ENCODE results near the gene PTCD2.

PTCD2 gene

DNA sequence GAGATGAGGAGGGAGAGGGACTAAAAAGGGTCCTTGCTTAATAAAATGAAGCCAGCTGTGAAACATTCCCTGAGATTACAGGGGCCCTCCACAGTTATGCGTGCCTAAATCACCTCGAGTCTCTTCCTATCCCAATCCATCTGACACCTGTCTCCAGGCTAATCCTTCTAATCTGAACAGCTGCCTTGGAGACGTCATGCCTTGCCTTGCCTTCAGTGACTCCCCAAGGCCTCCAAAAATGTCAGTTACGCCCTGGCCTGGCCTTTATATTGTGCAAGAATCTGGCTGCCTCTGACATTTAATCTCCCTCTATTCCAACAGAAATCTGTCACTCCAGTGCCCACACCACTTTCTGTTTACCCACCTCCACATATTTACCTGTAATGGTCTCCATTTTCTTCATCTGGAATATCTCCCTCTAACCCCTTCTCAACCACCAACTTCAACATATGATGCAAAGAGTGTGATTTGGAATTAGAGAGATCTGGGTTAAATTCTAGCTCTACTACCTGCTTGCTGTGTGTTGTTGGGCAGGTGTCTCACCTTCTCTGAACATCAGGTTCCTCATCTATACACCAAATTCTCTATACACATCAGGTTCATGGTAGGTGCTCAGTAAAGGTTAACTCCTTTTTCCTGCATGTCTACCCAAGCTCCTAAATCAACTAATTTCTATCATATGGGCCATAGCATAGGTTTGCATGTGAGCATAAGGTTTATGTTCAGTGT lies 57.9 kb downstream of the PTCD2 start:
- Histone ChIP-seq H2BK5ac (ENCODE audit: low read depth, low read length, poor library complexity) (no peak overlapping the region), H2AK5ac (ENCODE audit: low read length) (no peak overlapping the region), H3K14ac (ENCODE audit: low read length) (no peak overlapping the region), H2BK120ac (ENCODE audit: insufficient read depth, low read length, poor library complexity) (no peak overlapping the region), H3K4me3 (ENCODE audit: low read depth, low read length) (no peak overlapping the region), H3K9ac (ENCODE audit: low read length) (no peak overlapping the region), H3K4ac (ENCODE audit: low read depth, low read length) (no peak overlapping the region), H3K79me2 (ENCODE audit: control insufficient read depth, insufficient read depth, low read length, poor library complexity) (no peaks in the 10 kb centered on the region), H3K36me3 (ENCODE audit: control insufficient read depth in 1 of 2, insufficient read depth in 2 of 2, low read length in 2 of 2) (no peaks in the 10 kb centered on the region), H4K91ac (ENCODE audit: low read depth, low read length) (no peak overlapping the region), H3K9me3 (ENCODE audit: insufficient read depth, low read depth, low read length) (peaks cover 2% of the 10 kb centered on the region), H2BK12ac (ENCODE audit: low read length) (no peak overlapping the region), H3K4me2 (ENCODE audit: low read length) (no peak overlapping the region), H3K27ac (ENCODE audit: low read depth, low read length) (no peak overlapping the region), H3K23ac (ENCODE audit: low read length) (no peak overlapping the region), H3K79me1 (ENCODE audit: low read length) (no peaks in the 10 kb centered on the region), H3K18ac (ENCODE audit: low read length) (no peak overlapping the region), H3K27me3 (ENCODE audit: insufficient read depth, low read length) (no peaks in the 10 kb centered on the region), H4K8ac (ENCODE audit: low read depth, low read length) (no peak overlapping the region), H4K12ac (ENCODE audit: low read depth, low read length) (no peak overlapping the region), H3K4me1 (ENCODE audit: control insufficient read depth in 1 of 2, insufficient read depth in 2 of 2, low read length in 2 of 2) (peaks cover 0 to 5% of the 10 kb centered on the region in 2 experiments), H2AFZ (ENCODE audit: insufficient read depth, low read length, poor library complexity) (no peak overlapping the region)
- WGBS (ENCODE audit: extremely low coverage, insufficient coverage, insufficient read length) = no CpG with 5 or more reads among the region's 4 CpGs
- peak in 1 of 2 donors; percentile 5 for DNase-seq

DNA sequence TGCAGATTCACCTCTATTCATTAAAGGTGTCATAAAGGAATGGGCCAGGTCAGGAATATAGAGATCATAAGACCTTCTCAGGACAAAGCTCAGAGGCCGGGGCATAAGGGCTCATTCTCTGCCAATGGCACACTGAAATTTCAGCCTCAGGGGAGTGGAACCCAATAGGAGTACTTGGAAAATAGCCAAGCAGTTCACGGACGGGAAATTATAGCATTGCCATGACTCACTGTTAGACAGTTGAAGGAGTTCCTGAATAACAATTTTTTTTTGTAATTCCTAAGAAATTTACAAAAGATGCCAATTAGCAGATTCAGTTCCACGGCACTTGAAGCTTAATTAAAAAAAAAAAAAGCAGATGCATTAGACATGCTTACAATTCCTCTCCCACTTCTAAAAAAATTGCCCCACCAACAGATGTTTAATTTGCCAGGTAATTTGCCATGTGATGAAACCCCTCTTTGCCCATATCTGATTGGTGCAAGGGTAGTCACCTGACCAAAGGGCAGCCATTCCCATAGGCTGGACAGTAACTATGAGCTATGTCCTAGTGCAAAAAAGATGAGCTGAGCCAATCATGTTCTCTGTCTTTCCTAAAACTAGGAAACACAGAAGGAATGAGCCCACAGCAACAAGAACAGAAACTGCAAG lies 58.6 kb downstream of the PTCD2 start:
- Histone ChIP-seq H2BK12ac (ENCODE audit: low read length) (no peak overlapping the region), H3K79me1 (ENCODE audit: low read length) (no peaks in the 10 kb centered on the region), H3K4me3 (ENCODE audit: low read depth, low read length) (no peak overlapping the region), H3K4me2 (ENCODE audit: low read length) (no peak overlapping the region), H3K27ac (ENCODE audit: low read depth, low read length) (no peak overlapping the region), H4K8ac (ENCODE audit: low read depth, low read length) (no peak overlapping the region), H2AFZ (ENCODE audit: insufficient read depth, low read length, poor library complexity) (no peak overlapping the region), H3K27me3 (ENCODE audit: insufficient read depth, low read length) (no peaks in the 10 kb centered on the region), H3K14ac (ENCODE audit: low read length) (no peak overlapping the region), H3K18ac (ENCODE audit: low read length) (no peak overlapping the region), H4K91ac (ENCODE audit: low read depth, low read length) (no peak overlapping the region), H2BK120ac (ENCODE audit: insufficient read depth, low read length, poor library complexity) (no peak overlapping the region), H2BK5ac (ENCODE audit: low read depth, low read length, poor library complexity) (no peak overlapping the region), H3K9ac (ENCODE audit: low read length) (no peak overlapping the region), H3K4ac (ENCODE audit: low read depth, low read length) (no peak overlapping the region), H4K12ac (ENCODE audit: low read depth, low read length) (no peak overlapping the region), H3K9me3 (ENCODE audit: insufficient read depth, low read depth, low read length) (peaks cover 2% of the 10 kb centered on the region), H3K79me2 (ENCODE audit: control insufficient read depth, insufficient read depth, low read length, poor library complexity) (no peaks in the 10 kb centered on the region), H3K4me1 (ENCODE audit: control insufficient read depth in 1 of 2, insufficient read depth in 2 of 2, low read length in 2 of 2) (peaks cover 0 to 5% of the 10 kb centered on the region in 2 experiments), H2AK5ac (ENCODE audit: low read length) (no peak overlapping the region), H3K36me3 (ENCODE audit: control insufficient read depth in 1 of 2, insufficient read depth in 2 of 2, low read length in 2 of 2) (no peaks in the 10 kb centered on the region), H3K23ac (ENCODE audit: low read length) (no peak overlapping the region)
- DNase-seq = peak; percentile 61 to 83
- no CpG with 5 or more reads among the region's 4 CpGs for WGBS (ENCODE audit: extremely low coverage, insufficient coverage, insufficient read length)

DNA sequence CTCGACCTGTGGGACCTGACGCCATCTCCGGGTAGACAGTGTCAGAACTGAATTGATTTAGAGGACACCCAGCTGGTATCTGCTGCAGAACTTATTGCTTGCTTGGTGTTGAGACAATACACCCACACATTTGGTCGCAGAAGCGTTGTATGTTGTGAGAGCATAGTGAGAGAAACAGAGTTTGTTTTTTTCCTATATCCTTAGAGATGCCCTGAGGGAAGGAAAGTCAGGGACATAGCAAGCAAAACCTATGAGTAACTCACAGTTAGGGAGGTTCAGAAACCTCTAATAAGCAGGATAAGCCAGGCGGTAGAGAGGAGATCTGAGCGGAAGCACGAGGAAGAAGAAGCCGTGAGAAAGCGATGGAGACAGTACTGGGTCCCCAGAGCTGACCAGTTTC lies 59.8 kb downstream of the PTCD2 start:
- no peak overlapping the region for H4K91ac ChIP-seq (ENCODE audit: low read depth, low read length)
- H3K9ac ChIP-seq (ENCODE audit: low read length) = no peak overlapping the region
- no peak overlapping the region for H3K4ac ChIP-seq (ENCODE audit: low read depth, low read length)
- H4K8ac ChIP-seq (ENCODE audit: low read depth, low read length) = no peak overlapping the region
- H3K27ac ChIP-seq (ENCODE audit: low read depth, low read length) = no peak overlapping the region
- H3K23ac ChIP-seq (ENCODE audit: low read length) = no peak overlapping the region
- H3K9me3 ChIP-seq (ENCODE audit: insufficient read depth, low read depth, low read length) = peaks cover 2% of the 10 kb centered on the region
- no peak overlapping the region for H3K4me2 ChIP-seq (ENCODE audit: low read length)
- no peak overlapping the region for H2AFZ ChIP-seq (ENCODE audit: insufficient read depth, low read length, poor library complexity)
- peak in 1 of 2 donors; percentile 62 for DNase-seq
- H4K12ac ChIP-seq (ENCODE audit: low read depth, low read length) = no peak overlapping the region
- H3K4me3 ChIP-seq (ENCODE audit: low read depth, low read length) = no peak overlapping the region
- H3K27me3 ChIP-seq (ENCODE audit: insufficient read depth, low read length) = no peaks in the 10 kb centered on the region
- no peak overlapping the region for H2BK5ac ChIP-seq (ENCODE audit: low read depth, low read length, poor library complexity)
- no peak overlapping the region for H3K18ac ChIP-seq (ENCODE audit: low read length)
- no peaks in the 10 kb centered on the region for H3K79me2 ChIP-seq (ENCODE audit: control insufficient read depth, insufficient read depth, low read length, poor library complexity)
- H3K14ac ChIP-seq (ENCODE audit: low read length) = no peak overlapping the region
- no peak overlapping the region for H2AK5ac ChIP-seq (ENCODE audit: low read length)
- H2BK12ac ChIP-seq (ENCODE audit: low read length) = no peak overlapping the region
- no CpG with 5 or more reads among the region's 10 CpGs for WGBS (ENCODE audit: extremely low coverage, insufficient coverage, insufficient read length)
- H3K36me3 ChIP-seq (ENCODE audit: control insufficient read depth in 1 of 2, insufficient read depth in 2 of 2, low read length in 2 of 2) = no peaks in the 10 kb centered on the region
- H3K79me1 ChIP-seq (ENCODE audit: low read length) = no peaks in the 10 kb centered on the region
- H3K4me1 ChIP-seq (ENCODE audit: control insufficient read depth in 1 of 2, insufficient read depth in 2 of 2, low read length in 2 of 2) = peaks cover 0 to 5% of the 10 kb centered on the region in 2 experiments
- no peak overlapping the region for H2BK120ac ChIP-seq (ENCODE audit: insufficient read depth, low read length, poor library complexity)

DNA sequence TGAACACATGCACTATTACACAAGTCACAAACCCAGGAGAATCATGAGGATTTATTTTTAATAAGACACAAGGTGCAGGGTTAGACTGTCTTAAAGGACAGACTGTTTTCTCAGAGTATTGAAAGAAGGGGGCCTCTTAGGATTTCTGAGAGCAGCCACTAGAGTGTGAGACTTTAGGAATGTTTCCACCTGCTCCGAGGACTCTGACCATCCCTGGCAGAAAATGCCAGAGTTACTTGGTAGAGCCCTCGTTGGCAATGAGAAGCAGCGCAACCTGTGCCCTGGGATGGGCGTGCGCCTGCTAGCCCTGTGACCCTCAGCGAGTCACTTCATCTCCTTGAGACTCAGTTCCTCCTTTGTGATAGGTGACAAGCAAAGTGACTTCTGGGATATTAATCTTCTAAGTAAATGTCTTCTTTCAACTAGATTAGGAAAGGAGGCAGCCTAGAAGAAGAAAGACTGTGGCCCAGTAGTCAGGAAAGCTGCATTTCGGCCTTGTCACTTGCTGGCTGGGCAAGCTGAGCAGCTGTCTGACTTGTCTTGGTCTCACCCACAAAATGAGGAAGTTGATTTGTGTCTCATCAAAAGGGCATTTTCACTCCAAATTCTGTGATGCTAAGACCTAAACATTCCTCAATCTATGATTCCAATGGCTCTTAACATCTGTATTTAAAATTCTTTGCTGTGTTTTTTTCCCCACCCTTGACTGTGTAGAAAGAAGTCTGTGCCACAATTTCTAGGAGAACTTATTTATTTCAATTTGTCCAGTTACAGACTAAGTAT lies 60.5 kb downstream of the PTCD2 start:
- H4K91ac ChIP-seq (ENCODE audit: low read depth, low read length) = no peak overlapping the region
- H2BK12ac ChIP-seq (ENCODE audit: low read length) = peak overlapping the region; percentile 58
- H2AFZ ChIP-seq (ENCODE audit: insufficient read depth, low read length, poor library complexity) = no peak overlapping the region
- H3K14ac ChIP-seq (ENCODE audit: low read length) = no peak overlapping the region
- no peaks in the 10 kb centered on the region for H3K79me1 ChIP-seq (ENCODE audit: low read length)
- H3K9ac ChIP-seq (ENCODE audit: low read length) = no peak overlapping the region
- H3K27me3 ChIP-seq (ENCODE audit: insufficient read depth, low read length) = no peaks in the 10 kb centered on the region
- no peak overlapping the region for H3K23ac ChIP-seq (ENCODE audit: low read length)
- H3K9me3 ChIP-seq (ENCODE audit: insufficient read depth, low read depth, low read length) = peaks cover 2% of the 10 kb centered on the region
- DNase-seq = no peak
- H3K4me1 ChIP-seq (ENCODE audit: control insufficient read depth in 1 of 2, insufficient read depth in 2 of 2, low read length in 2 of 2) = peaks cover 0 to 5% of the 10 kb centered on the region in 2 experiments
- WGBS (ENCODE audit: extremely low coverage, insufficient coverage, insufficient read length) = no CpG with 5 or more reads among the region's 7 CpGs
- H3K27ac ChIP-seq (ENCODE audit: low read depth, low read length) = no peak overlapping the region
- H3K4me3 ChIP-seq (ENCODE audit: low read depth, low read length) = no peak overlapping the region
- no peak overlapping the region for H4K12ac ChIP-seq (ENCODE audit: low read depth, low read length)
- H3K36me3 ChIP-seq (ENCODE audit: control insufficient read depth in 1 of 2, insufficient read depth in 2 of 2, low read length in 2 of 2) = no peaks in the 10 kb centered on the region
- H4K8ac ChIP-seq (ENCODE audit: low read depth, low read length) = no peak overlapping the region
- no peak overlapping the region for H3K4me2 ChIP-seq (ENCODE audit: low read length)
- H3K4ac ChIP-seq (ENCODE audit: low read depth, low read length) = no peak overlapping the region
- H2BK5ac ChIP-seq (ENCODE audit: low read depth, low read length, poor library complexity) = no peak overlapping the region
- no peak overlapping the region for H2AK5ac ChIP-seq (ENCODE audit: low read length)
- no peak overlapping the region for H3K18ac ChIP-seq (ENCODE audit: low read length)
- no peaks in the 10 kb centered on the region for H3K79me2 ChIP-seq (ENCODE audit: control insufficient read depth, insufficient read depth, low read length, poor library complexity)
- no peak overlapping the region for H2BK120ac ChIP-seq (ENCODE audit: insufficient read depth, low read length, poor library complexity)

All from trophoblast cell (in vitro differentiated cells and primary cell).